Measurements from ENCODE around the gene FDX1.

- TF ChIP-seq, protein P1, sequence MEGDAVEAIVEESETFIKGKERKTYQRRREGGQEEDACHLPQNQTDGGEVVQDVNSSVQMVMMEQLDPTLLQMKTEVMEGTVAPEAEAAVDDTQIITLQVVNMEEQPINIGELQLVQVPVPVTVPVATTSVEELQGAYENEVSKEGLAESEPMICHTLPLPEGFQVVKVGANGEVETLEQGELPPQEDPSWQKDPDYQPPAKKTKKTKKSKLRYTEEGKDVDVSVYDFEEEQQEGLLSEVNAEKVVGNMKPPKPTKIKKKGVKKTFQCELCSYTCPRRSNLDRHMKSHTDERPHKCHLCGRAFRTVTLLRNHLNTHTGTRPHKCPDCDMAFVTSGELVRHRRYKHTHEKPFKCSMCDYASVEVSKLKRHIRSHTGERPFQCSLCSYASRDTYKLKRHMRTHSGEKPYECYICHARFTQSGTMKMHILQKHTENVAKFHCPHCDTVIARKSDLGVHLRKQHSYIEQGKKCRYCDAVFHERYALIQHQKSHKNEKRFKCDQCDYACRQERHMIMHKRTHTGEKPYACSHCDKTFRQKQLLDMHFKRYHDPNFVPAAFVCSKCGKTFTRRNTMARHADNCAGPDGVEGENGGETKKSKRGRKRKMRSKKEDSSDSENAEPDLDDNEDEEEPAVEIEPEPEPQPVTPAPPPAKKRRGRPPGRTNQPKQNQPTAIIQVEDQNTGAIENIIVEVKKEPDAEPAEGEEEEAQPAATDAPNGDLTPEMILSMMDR (IDR thresholded peaks at IDR 0.05; ENCODE audit: poor library complexity) = no peak
- no peak for TF ChIP-seq EZH2 (IDR thresholded peaks at IDR 0.05; ENCODE audit: borderline replicate concordance)
- TF ChIP-seq EZH2phosphoT487 (IDR thresholded peaks at IDR 0.05; ENCODE audit: low read depth, severe bottlenecking, unreplicated experiment) = no peak
These were observed 605 bp upstream of the FDX1 start for GRCh38 chr11:110428956-110429730.

All from hepatocyte (in vitro differentiated cells).